HG02943 (cell line): ENCODE data around the gene RUSF1.
"Not testable (repeated sequence)": the region's sequence is repeated elsewhere in the genome, so short reads cannot be mapped to it uniquely, and the experiment has no call there.

ENCODE experiments used
- ATAC-seq: cut with Tn5 transposase; IDR thresholded peaks from one replicate; pipeline ENCODE4 v1.9.1; 2021; ENCODE audit warnings: mild to moderate bottlenecking, low read depth, moderate library complexity; ENCODE audit not compliant: unreplicated experiment

Gene RUSF1

DNA sequence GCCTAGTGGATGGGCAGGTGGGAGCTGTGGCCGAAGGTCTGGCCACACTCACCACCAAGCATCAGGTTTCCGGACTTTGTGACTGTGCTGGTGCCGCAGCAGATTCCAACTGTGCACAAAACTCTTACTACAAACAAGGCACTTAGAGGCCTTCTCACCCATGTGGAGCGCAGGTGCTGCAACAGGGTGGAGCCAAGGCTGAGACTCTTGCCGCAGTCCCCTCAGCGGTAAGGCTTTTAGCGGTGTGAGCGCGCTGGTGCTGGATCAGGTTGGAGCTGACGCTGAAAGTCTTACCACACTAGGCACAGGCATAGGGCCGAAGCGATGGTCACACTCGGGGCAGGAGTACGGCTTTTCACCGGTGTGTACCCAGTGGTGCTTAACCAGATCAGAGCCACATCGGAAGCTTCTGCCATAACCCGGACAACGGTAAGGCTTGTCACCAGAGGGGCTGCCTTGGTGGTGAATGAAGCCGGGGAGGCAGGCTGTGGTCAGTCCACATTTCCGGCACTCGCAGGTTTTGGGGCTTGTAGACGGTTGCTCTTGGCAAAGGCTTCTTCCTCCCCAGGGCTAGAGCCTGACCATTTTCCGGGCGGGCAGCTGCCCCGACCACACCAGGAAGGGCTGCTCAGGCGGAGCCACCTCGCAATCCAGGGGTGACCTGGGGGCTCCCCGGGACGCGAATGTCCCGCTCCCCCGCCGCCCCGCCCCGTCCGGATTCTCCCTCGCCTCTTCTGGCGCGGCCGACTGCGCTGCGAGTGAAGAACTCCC, 49.9 kb downstream of the RUSF1 start:
- no peak for ATAC-seq

DNA sequence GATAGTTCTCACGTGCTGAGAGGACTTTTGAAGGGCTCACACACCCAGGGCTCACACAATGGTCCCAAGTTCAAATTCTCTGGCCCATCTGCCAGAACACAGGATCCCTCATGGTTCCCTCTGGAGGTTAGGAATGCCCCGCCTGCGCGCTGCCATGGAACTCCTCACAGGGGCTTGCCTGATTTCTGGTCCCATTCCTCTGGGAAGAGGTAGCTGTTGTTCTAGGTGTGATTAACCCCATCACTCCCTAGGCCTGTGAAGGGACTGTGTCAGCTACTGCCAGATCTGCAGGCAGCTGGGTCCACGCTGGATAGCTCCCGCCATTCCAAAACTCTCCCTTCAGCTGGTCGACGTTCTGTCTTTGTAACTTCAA, 51.2 kb downstream of the RUSF1 start:
- ATAC-seq, result no peak

DNA sequence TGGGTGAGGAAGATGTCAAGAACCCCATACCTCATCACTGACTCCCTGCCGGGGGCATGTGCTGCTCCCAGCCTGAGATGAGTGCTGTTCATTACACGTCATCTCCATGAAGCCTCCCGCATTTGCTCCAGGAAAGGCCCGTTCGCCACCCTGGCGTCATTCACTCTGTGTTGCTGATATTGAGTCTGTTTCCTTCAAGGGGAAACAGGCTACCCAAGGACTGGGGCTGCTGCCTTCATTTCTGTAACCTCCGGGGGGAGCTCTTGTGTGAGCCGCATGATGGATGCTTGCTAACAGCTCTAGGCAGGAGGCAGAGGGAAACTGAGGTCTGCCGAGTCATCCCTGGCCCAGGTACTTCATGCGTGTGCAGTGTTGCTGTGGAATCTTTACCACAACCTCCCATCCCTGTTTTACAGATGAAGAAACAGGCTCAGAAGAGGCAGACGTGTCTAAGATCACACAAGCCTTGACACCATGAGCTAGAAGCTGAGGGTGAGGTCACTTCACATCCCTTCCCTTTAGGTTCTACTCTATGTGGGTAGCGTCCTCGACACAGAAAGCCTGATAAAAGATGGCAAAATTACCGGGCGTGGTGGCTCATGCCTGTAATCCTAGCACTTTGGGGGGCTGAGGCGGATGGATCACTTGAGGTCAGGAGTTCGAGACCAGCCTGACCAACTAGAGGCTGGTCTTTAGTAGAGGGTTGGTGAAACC, 52.4 kb downstream of the RUSF1 start:
- no peak for ATAC-seq

DNA sequence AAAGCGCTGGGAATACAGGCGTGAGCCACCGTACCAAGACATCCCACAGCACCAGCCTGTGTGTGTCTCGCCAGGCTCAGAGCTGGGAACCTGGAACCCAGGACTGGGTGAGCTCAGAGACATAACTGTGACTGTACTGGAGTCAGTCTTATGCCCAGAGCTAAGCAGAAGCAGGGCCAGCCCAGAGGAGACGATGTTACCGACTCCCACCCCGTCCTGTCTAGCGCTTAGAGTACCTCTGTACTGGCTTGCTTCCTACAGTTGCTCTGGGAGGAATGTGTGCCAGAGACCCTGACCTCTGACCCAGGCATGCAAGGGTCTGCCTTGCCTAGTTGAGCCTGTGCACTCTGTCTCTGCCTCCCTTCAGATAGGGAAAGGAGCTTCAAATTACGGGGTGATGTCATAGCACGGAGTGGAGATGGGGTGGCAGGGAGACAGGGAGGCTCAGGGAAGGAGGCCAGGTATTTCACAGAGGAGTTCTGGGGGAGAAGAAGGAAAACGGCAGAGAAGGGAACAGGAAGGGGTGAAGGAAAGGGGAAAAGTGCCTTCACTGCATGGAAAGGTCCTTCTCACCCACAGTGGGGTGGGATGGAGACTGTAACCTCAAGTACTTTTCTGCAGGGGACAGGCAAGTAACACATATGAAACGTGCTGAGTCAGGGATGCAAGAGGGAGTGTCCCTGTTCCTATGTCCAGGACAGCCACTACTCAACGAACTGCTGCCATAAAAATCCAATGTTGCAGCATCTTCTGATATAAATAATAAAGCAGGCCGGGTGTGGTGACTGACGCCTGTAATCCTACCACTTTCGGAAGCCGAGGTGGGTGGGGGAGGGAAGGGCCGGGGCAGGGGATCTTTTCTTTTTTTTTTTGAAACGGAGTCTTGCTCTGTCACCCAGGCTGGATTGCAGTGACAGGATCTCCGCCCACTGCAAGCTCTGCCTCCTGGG, 54.7 kb downstream of the RUSF1 start:
- no peak for ATAC-seq

DNA sequence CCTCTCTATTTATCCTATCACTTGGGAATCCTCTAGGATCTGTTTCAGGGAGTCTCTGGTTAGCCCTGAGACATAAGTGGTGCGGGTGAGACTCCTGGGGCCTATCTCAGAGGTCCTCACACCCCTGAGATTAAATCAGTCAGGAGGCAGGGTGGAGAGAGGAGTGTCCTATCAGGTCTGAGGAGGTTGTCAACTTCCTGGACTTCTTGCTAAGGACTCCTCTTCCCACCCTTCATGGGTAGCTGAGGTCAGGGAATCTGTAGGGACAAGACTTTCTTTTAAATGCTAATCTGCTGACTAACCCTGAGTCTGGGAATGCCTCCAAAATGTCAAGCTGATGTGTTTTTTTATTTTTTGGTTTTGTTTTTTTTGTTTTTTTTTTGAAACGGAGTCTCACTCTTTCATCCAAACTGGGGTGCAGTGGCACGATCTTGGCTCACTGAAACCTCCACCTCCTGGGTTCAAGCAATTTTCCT, 55.5 kb downstream of the RUSF1 start:
- no peak for ATAC-seq

- ATAC-seq, result no peak
Measured at GRCh38 chr16:31451681-31452351, 56.4 kb downstream of the RUSF1 start.

- ATAC-seq, result no peak
Measured at GRCh38 chr16:31451201-31451600, 57.0 kb downstream of the RUSF1 start.

DNA sequence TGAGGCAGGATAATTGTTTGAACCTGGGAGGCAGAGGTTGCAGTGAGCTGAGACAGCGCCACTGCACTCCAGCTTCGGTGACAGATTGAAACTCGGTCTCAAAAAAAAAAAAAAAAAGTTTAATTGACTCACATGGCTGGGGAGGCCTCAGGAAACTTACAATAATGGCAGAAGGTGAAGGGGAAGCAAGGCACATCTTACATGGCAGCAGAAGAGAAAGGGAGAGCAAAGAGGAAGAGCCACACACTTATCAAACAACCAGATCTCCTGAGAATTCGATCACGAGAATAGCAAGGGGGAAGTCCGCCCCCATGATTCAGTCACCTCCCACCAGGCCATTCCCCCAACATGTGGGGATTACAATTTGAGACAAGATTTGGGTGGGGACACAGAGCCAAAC, 62.3 kb downstream of the RUSF1 start:
- ATAC-seq, result not testable (repeated sequence)

DNA sequence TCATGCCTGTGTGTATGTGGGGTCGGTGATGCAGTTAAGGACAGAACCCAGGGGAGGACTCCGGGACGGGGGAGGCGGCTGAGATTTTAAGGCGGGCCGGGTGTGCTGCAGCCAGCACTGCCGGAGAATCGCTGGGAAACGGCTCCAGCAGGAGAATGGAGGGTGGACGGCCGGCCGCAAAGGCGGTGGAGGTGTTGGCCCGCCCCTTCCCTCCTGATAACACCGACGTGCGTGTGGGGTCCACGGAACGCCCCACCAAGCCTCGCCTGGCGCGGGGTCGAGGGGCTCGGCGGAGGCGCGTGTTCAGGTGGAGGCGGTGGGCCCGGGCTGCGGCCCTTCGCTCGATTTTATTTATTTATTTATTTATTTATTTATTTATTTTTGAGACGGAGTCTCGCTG, 66.2 kb downstream of the RUSF1 start:
- ATAC-seq, result no peak

DNA sequence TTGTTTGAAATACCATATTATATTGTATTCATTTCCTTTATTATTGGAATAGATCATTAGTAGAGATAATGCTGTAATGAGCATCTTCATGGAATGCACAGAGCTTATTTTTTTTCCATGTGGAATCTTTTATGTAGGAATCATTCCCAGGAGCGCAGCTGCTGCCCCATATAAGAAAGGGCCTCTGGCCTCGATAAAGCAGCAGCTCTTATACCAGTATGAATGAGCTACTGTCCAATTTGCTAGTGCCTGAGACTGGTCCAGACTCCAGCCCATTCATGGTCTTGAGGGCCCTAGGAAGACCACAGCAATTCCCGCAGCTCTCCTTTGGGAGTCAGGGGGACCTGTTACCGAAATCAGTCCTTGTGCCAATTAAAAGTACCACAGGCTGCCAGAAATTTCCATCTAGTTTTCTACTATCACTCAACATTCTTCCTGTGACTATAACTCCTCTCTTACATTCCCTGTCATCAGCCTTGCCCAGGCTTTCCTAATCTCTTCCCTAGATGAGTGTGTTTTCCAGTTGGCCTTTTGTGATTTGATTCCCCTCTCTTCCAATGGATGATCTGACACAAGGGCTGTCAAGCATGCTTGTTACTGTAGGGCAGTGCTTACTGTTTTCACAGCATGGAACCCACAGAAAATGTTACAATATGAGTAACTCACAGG, 67.5 kb downstream of the RUSF1 start:
- ATAC-seq, result no peak

GRCh38 chr16:31439519-31439918, 68.7 kb downstream of the RUSF1 start:
- no peak for ATAC-seq
